Tibial nerve (tissue), 4 donors: ENCODE results near the gene CPHXL. TPM values are rescaled to one million over a fixed set of nuclear protein-coding genes. Genes with fewer than 3 reads are reported as not detected.

Experiments
- DNase-seq, 2 donors: peaks; one replicate each; pipeline ENCODE4 v3.0.0-alpha.2; 2019; ENCODE audit warnings: low spot score in 2 of 2
- H3K27ac ChIP-seq, 4 donors: fragments of 200-600 bp; sonication (generic) in 3 of 4; one replicate each; pipeline ENCODE4 v1.5.1; 2017 to 2019; ENCODE audit warnings: mild to moderate bottlenecking in 1 of 4
- H3K27me3 ChIP-seq, 2 donors: fragments of 200-600 bp; sonication (generic) in 1 of 2; one replicate each; pipeline versions ENCODE4 v1.5.1 to v1.6.0; 2017 to 2019
- H3K36me3 ChIP-seq, 3 donors: fragments of 200-600 bp; sonication (generic); one replicate each; pipeline ENCODE4 v1.5.1; 2018 to 2019
- H3K4me1 ChIP-seq, 4 donors: fragments of 200-600 bp; sonication (generic) in 3 of 4; one replicate each; pipeline ENCODE4 v1.5.1; 2017 to 2019
- H3K4me3 ChIP-seq, 4 donors: fragments of 200-600 bp; sonication (generic) in 3 of 4; one replicate each; pipeline ENCODE4 v1.5.1; 2017 to 2019; ENCODE audit warnings: mild to moderate bottlenecking in 1 of 4, moderate library complexity in 1 of 4
- H3K9me3 ChIP-seq, 4 donors: fragments of 200-600 bp; sonication (generic) in 3 of 4; one replicate each; pipeline ENCODE4 v1.5.1; 2017 to 2019
- CTCF ChIP-seq, 5 experiments: fragments of 200-600 bp in 3 of 5; fragments of 450-650 bp in 2 of 5; sonication (generic) in 3 of 5; IDR thresholded peaks; one replicate each; pipeline ENCODE4 v1.5.1; 2016 to 2019; ENCODE audit warnings: antibody characterized with exemption in 5 of 5, mild to moderate bottlenecking in 3 of 5, moderate library complexity in 2 of 5
- EP300 ChIP-seq, 2 donors: sonication (generic); formaldehyde crosslinking; IDR thresholded peaks; one replicate each; pipeline ENCODE4 v1.6.1; 2017; ENCODE audit warnings: antibody characterized with exemption in 2 of 2, mild to moderate bottlenecking in 1 of 2
- POLR2A ChIP-seq, 2 donors: fragments of 450-650 bp; IDR thresholded peaks; one replicate each; pipeline ENCODE4 v1.6.1; 2017; ENCODE audit warnings: antibody characterized with exemption in 2 of 2, mild to moderate bottlenecking in 2 of 2, moderate library complexity in 2 of 2
- WGBS, 2 donors: methylation state at CpG; one replicate each; pipeline ENCODE4 v1.1.5; 2018; 5-methylcytosine and 5-hydroxymethylcytosine counted together
- total RNA-seq, 4 donors: library from RNA; depleted of rRNA; stranded (reverse); fragments of >200 nt; gene quantifications; one replicate each; pipeline ENCODE4 v1.1.0, GENCODE V29; 2016

The CPHXL gene
- total RNA-seq, 4 donors from 2014 or later, result not detected

GRCh38 chr16:75710344-75710743 is 15.9 kb downstream of the CPHXL start:
- Histone ChIP-seq H3K27ac (no peak overlapping the region), H3K27me3 (no peaks in the 10 kb centered on the region), H3K36me3 (peaks cover 0 to 31% (median 0%) of the 10 kb centered on the region in 3 donors), H3K4me3 (no peak overlapping the region), H3K9me3 (peaks cover 0 to 29% (median 4%) of the 10 kb centered on the region in 4 donors), H3K4me1 (no peaks in the 10 kb centered on the region)
- no peak for TF ChIP-seq EP300 (IDR thresholded peaks at IDR 0.05)
- no peak for TF ChIP-seq POLR2A (IDR thresholded peaks at IDR 0.05)
- no peak for TF ChIP-seq CTCF (IDR thresholded peaks at IDR 0.05)
- 97 to 98% methylated on average over 2 of the region's 2 CpGs for WGBS, 2 donors
- DNase-seq, result no peak

DNA sequence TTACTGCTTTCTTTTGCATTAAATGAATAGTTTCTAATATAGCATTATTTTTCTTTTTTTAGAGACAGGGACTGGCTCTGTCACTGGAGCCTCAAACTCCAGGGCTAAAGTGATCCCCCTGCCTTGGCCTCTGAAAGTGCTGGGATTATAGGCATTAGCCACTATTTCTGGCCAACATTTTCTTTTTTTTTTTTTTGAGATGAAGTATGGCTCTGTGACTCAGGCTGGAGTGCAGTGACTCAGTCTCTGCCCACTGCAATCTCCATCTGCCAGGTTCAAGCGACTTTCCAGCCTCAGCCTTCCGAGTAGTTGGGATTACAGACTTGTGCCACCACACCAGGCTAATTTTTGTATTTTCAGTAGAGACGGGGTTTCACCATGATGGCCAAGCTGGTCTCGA is 23.0 kb downstream of the CPHXL start:
- WGBS, 2 donors, result 90 to 92% methylated on average over 4 of the region's 4 CpGs
- Histone ChIP-seq H3K4me1 (no peaks in the 10 kb centered on the region), H3K4me3 (no peak overlapping the region), H3K9me3 (no peaks in the 10 kb centered on the region), H3K36me3 (peaks cover 0 to 5% (median 0%) of the 10 kb centered on the region in 3 donors), H3K27ac (no peak overlapping the region), H3K27me3 (no peaks in the 10 kb centered on the region)
- no peak for DNase-seq
- TF ChIP-seq CTCF (IDR thresholded peaks at IDR 0.05) (no peak), EP300 (IDR thresholded peaks at IDR 0.05) (no peak), POLR2A (IDR thresholded peaks at IDR 0.05) (no peak)

- Histone ChIP-seq H3K27me3 (no peaks in the 10 kb centered on the region), H3K36me3 (peaks cover 0 to 5% (median 0%) of the 10 kb centered on the region in 3 donors)
- WGBS, 2 donors, result 80 to 86% methylated on average over 2 of the region's 2 CpGs
Measured at GRCh38 chr16:75702242-75702641, 24.0 kb downstream of the CPHXL start.

GRCh38 chr16:75701361-75701760 is 24.9 kb downstream of the CPHXL start, which contains the start of gene DUXB:
DUXB (minus strand) TSS chr16:75701461; CDS start chr16:75701418, 43 bp downstream.
- TF ChIP-seq CTCF (IDR thresholded peaks at IDR 0.05) (no peak), POLR2A (IDR thresholded peaks at IDR 0.05) (no peak), EP300 (IDR thresholded peaks at IDR 0.05) (no peak)
- Histone ChIP-seq H3K27me3 (no peaks in the 10 kb centered on the region), H3K9me3 (no peaks in the 10 kb centered on the region), H3K36me3 (peaks cover 0 to 5% (median 0%) of the 10 kb centered on the region in 3 donors), H3K4me3 (no peak within 1 kb of the TSS), H3K27ac (no peak within 1 kb of the TSS), H3K4me1 (no peaks in the 10 kb centered on the region)
- DNase-seq, result no peak
- WGBS, 2 donors, result 84 to 93% methylated on average over 5 of the region's 5 CpGs

More at GRCh38 chr16:75702242-75702641, 24.0 kb downstream of the CPHXL start:
- no peak for DNase-seq
- TF ChIP-seq POLR2A (IDR thresholded peaks at IDR 0.05) (no peak), EP300 (IDR thresholded peaks at IDR 0.05) (no peak), CTCF (IDR thresholded peaks at IDR 0.05) (no peak)
- H3K9me3 ChIP-seq, result no peaks in the 10 kb centered on the region
- H3K4me3 ChIP-seq, result no peak overlapping the region
- no peaks in the 10 kb centered on the region for H3K4me1 ChIP-seq
- H3K27ac ChIP-seq, result no peak overlapping the region

DNA sequence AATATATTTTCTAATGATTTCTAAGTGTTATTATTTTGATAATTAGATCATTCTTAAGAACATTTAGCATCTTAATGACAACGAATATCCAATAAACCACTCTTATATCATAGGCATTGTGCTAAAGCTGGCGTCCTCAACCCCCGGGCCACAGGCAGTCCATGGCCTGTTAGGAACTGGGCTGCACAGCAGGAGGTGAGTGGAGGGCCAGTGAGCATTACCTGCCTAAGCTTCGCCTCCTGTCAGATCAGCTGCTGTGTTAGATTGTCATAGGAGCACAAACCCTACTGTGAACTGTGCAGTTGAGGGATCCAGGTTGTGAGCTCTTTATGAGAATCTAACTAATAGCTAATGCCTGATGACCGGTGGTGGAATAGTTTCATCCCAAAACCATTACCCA is 28.7 kb downstream of the CPHXL start:
- WGBS, 2 donors, result 86 to 92% methylated on average over 5 of the region's 5 CpGs

More for the DNA sequence above, 28.7 kb downstream of the CPHXL start:
- no peaks in the 10 kb centered on the region for H3K36me3 ChIP-seq
- no peak for TF ChIP-seq CTCF (IDR thresholded peaks at IDR 0.05)
- TF ChIP-seq EP300 (IDR thresholded peaks at IDR 0.05), result no peak
- no peak for TF ChIP-seq POLR2A (IDR thresholded peaks at IDR 0.05)
- no peaks in the 10 kb centered on the region for H3K9me3 ChIP-seq
- no peaks in the 10 kb centered on the region for H3K27me3 ChIP-seq
- no peak for DNase-seq
- no peaks in the 10 kb centered on the region for H3K4me1 ChIP-seq
- H3K4me3 ChIP-seq, result no peak overlapping the region
- H3K27ac ChIP-seq, result no peak overlapping the region
